K562 (cell line): ENCODE measurements around the gene NPC1. TPM values are rescaled to one million over a fixed set of nuclear protein-coding genes. Genes with fewer than 3 reads are reported as not detected.

Experiments used
- AFF4 ChIP-seq: sonication (generic); formaldehyde crosslinking; IDR thresholded peaks from 2 replicates; pipeline ENCODE4 v1.8.0; 2023; ENCODE audit warnings: mild to moderate bottlenecking, missing genetic modification reagents
- CCNT2 ChIP-seq: IDR thresholded peaks from 2 replicates; pipeline ENCODE4 v1.6.1; 2011; ENCODE audit warnings: borderline replicate concordance, low read depth, mild to moderate bottlenecking, moderate library complexity, mixed read lengths, low read length; ENCODE audit not compliant: insufficient read length; ENCODE audit errors: extremely low read depth
- DACH1 ChIP-seq: fragments of 450-650 bp; IDR thresholded peaks from 2 replicates; pipeline ENCODE4 v1.6.1; 2018; ENCODE audit not compliant: partially characterized antibody
- HEY1 ChIP-seq: fragments of 250-450 bp; sonication (Bioruptor Pico); IDR thresholded peaks from 2 replicates; pipeline ENCODE4 v1.5.0; 2020; ENCODE audit warnings: mild to moderate bottlenecking, moderate library complexity, borderline replicate concordance
- SP1 ChIP-seq: sonication (generic); formaldehyde crosslinking; IDR thresholded peaks from 2 replicates; pipeline ENCODE4 v1.8.1; 2022; ENCODE audit warnings: mild to moderate bottlenecking, missing genetic modification reagents
- TAL1 ChIP-seq: fragments of 450-650 bp; IDR thresholded peaks from 2 replicates; pipeline ENCODE4 v1.6.1; 2016; ENCODE audit warnings: mild to moderate bottlenecking
- ZBTB11 ChIP-seq, 3 experiments: fragments of 200-800 bp in 1 of 3; fragments of 250-450 bp in 1 of 3; fragments of 450-650 bp in 1 of 3; sonication (Bioruptor Pico) in 1 of 3; sonication (Bioruptor generic) in 1 of 3; formaldehyde crosslinking in 1 of 3; IDR thresholded peaks; 2 replicates each; pipeline versions ENCODE4 v1.6.1 to v1.8.0; 2016 to 2022; ENCODE audit warnings: mild to moderate bottlenecking in 2 of 3, missing genetic modification characterization in 2 of 3, missing compliant biosample characterization in 1 of 3, moderate library complexity in 1 of 3
- ZC3H11A ChIP-seq: IDR thresholded peaks from 2 replicates; pipeline ENCODE4 v1.6.1; 2012; ENCODE audit warnings: low read depth, low read length, improper control_type of control experiment
- ZNF436 ChIP-seq: fragments of 250-450, 450-650 bp; sonication (Bioruptor Pico); formaldehyde crosslinking; IDR thresholded peaks from 2 replicates; pipeline ENCODE4 v1.7.0; 2020; ENCODE audit warnings: mild to moderate bottlenecking
- ZNF507 ChIP-seq: conservative IDR thresholded peaks from 2 replicates; pipeline ENCODE4 v1.6.1; 2017; ENCODE audit warnings: missing genetic modification characterization, missing compliant biosample characterization
- ZNF609 ChIP-seq: sonication (generic); formaldehyde crosslinking; IDR thresholded peaks from 2 replicates; pipeline ENCODE4 v1.8.1; 2023; ENCODE audit warnings: missing genetic modification reagents, mild to moderate bottlenecking, borderline replicate concordance
- polyA plus RNA-seq, 8 experiments: library from polyadenylated mRNA; depleted of rRNA in 4 of 8; stranded (reverse) in 5 of 8; unstranded in 3 of 8; fragments of >200 nt; fragmentation: Nextera tagmentation in 2 of 8; fragmentation: Illumina TruSeq in 1 of 8; extraction: Ambion mirVana in 2 of 8; extraction: Trizol in 1 of 8; gene quantifications; 2 replicates each; pipeline versions ENCODE4 v1.2.1 to v1.2.3, GENCODE V29; 2011 to 2014; ENCODE audit warnings: inconsistent platforms in 1 of 8, missing spikeins in 1 of 8
- total RNA-seq, 7 experiments: library from RNA; depleted of rRNA in 6 of 7; stranded (reverse); fragments of >200 nt in 6 of 7; fragmentation: Illumina TruSeq in 2 of 7; extraction: Trizol in 2 of 7; gene quantifications; 2 replicates each; pipeline versions ENCODE4 v1.2.1 to v1.2.3, GENCODE V29; 2011 to 2021; ENCODE audit warnings: low replicate concordance in 1 of 7

The NPC1 gene
- total and polyA plus RNA-seq, 9 of the 15 experiments (the other 6 are each of a cell fraction or from before 2014, with no cell fraction given) = 17.1 to 45.9 (median 27.6) TPM

GRCh38 chr18:23528580-23529472 is 57.5 kb downstream of the NPC1 start (continued):
- peak; percentile 44 for TF ChIP-seq CCNT2
- TF ChIP-seq AFF4 = peak; percentile 79; the same call in 1 of the 2 replicates
- no peak for TF ChIP-seq HEY1
- no peak for TF ChIP-seq ZC3H11A
- TF ChIP-seq SP1 (CRISPR knock-in tag) = no peak
- no peak for TF ChIP-seq ZNF507
- TF ChIP-seq ZNF436 (CRISPR knock-in tag) = no peak
- peak; percentile 43 for TF ChIP-seq TAL1
- TF ChIP-seq DACH1 = peak; percentile 85
- TF ChIP-seq ZNF609 (CRISPR knock-in tag) = no peak
- TF ChIP-seq ZBTB11 (CRISPR knock-in tag; IDR thresholded peaks at IDR 0.05) = 0 out of 6 replicates have a peak, but pooled peaks of 1 of the 3 experiments have one; percentile 53
